Left cardiac atrium (tissue), 4 donors: Measurements from ENCODE around the gene KATNB1. TPM values are rescaled to one million over a fixed set of nuclear protein-coding genes. Genes with fewer than 3 reads are reported as not detected.
A peak's percentile ranks its signal among the peaks of the same experiment; 100 is the strongest.

Source experiments
- ATAC-seq, 2 donors: fragments of 200-7000 bp; cut with Tn5 transposase; one replicate each; pipeline ENCODE4 v1.9.1; 2020; ENCODE audit warnings: mild to moderate bottlenecking in 2 of 2, moderate library complexity in 2 of 2
- DNase-seq: peaks from one replicate; pipeline ENCODE4 v3.0.0-alpha.2; 2020
- intact Hi-C, 2 donors: fragments of 100-400 bp; cut with DNase I; formaldehyde crosslinking; loops; one replicate each; pipeline versions ENCODE4 v1.14.1 to v1.15.1; 2022 to 2023
- total RNA-seq, 2 donors: library from RNA; stranded (reverse); fragmentation: NEBNext Ultra II Directional; extraction: Animal tissue kit (Norgen Biotek cat#: 25700); gene quantifications; one replicate each; pipeline ENCODE4 v1.2.1, GENCODE V29; 2021
- donor health status: DM: no; HTN: yes; CAD: no.
- donor health status: DM: no; HTN: yes; CAD: no; lungs with severe emphysema.
- donor health status: DM: yes; HTN: yes; CAD: no.
- donor health status: Dilated cardiomyopathy.

Gene KATNB1
- total RNA-seq, 2 donors from 2014 or later: 11.2 to 11.7 TPM

GRCh38 chr16:57751539-57752202 lies 16.1 kb downstream of the KATNB1 start:
- DNase-seq (no peak), ATAC-seq (no peak)
- intact Hi-C loops: no loop called here

DNA sequence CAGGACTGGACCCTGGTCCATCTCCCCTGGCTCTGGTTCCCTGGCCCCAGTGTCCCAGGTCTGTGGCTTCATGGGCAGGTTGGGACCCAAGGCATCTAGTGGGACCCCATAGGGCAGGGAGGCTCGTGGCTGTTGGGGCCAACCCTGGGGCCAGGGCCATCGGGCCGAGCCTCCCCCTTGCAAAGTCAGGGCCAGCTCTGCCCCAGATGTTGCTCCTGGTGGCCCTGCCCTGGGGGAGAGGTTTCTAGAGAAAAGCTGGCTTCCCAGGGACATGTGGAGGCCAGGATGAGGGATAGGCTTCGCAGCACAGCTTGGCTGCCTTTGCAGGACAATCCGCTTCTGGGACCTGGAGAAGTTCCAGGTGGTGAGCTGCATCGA lies 16.6 kb downstream of the KATNB1 start:
- ATAC-seq: no peak
- intact Hi-C loops: no loop called here
- no peak for DNase-seq

GRCh38 chr16:57752581-57753447 lies 17.2 kb downstream of the KATNB1 start:
- DNase-seq (no peak), ATAC-seq (no peak)
- intact Hi-C loops: no loop called here

DNA sequence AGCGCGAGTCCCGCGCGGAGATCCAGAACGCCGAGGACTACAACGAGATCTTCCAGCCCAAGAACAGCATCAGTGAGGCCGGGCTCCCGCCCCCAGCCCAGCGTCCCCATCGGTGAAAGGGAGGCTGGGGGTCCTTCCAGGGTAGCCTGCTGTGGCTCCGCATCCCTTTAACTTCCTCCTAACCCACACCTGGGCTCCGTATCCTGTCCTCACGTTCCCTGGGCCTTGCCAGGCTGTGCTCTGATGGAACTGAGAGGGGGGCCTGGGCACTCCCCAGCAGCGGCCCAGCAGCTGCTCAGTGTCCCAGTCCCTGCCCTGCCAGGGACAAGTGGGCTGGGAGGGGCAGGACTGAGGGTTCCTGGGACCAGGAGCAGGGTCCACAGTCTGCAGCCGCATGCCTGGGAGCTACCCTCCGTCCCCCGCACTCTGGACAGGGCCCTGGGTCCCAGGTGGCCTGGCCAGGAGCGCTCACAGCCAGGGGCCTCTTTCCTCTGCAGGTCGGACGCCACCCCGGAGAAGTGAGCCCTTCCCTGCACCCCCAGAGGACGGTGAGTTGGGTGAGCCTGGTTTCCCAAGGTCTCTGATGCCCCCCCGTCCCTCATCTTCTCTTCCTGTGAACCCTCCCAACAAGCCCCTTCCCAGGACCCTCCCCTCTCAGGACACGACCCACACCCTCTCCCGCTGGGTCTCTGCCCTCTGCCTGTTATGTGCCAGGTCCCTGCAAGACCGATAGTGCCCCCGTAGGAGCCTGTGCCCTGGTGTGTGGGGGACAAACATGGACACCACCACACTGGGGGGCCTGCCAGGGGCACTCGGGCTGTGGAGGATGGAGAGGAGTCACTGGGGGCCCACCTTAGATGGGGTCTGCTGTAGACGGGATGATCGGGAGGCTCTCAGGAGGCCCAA lies 18.1 kb downstream of the KATNB1 start:
- intact Hi-C loops: no loop called here
- ATAC-seq (no peak), DNase-seq (no peak)

- ATAC-seq: no peak
- intact Hi-C loops: loop anchor here in 1 of 2 donors (5.0 kb wide), 1 partner anchor 248 kb away; the partner anchor contains the start of genes USB1 and ZNF319
- DNase-seq: peak; percentile 14
Measured at GRCh38 chr16:57754354-57755060, 18.9 kb downstream of the KATNB1 start.

DNA sequence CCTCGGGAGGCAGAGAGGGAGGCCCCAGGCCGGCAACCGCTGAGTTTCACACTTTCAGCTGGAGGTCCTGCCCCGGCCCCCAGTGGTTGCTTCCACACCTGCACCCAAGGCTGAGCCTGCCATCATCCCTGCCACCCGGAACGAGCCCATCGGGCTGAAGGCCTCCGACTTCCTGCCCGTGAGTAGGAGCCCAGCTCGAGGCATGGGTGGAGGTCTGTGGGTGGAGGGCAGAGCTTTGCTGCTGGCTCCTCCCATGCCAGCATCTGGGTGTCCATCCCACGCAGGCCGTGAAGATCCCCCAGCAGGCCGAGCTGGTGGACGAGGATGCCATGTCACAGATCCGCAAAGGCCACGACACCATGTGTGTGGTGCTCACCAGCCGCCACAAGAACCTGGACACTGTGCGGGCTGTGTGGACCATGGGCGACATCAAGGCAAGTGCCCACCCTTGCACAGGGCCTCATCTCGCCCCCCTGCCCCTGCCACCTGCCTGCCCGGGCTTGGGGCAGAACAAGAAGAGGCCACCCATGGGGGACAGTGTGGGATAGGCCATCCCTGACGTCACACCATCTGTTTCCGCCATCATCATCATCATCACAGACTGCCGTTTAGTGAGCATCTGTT lies 19.6 kb downstream of the KATNB1 start:
- no peak for ATAC-seq
- no peak for DNase-seq
- intact Hi-C loops: loop anchor here in 1 of 2 donors (5.0 kb wide), 1 partner anchor 247 kb away; the partner anchor contains the start of genes USB1 and ZNF319

DNA sequence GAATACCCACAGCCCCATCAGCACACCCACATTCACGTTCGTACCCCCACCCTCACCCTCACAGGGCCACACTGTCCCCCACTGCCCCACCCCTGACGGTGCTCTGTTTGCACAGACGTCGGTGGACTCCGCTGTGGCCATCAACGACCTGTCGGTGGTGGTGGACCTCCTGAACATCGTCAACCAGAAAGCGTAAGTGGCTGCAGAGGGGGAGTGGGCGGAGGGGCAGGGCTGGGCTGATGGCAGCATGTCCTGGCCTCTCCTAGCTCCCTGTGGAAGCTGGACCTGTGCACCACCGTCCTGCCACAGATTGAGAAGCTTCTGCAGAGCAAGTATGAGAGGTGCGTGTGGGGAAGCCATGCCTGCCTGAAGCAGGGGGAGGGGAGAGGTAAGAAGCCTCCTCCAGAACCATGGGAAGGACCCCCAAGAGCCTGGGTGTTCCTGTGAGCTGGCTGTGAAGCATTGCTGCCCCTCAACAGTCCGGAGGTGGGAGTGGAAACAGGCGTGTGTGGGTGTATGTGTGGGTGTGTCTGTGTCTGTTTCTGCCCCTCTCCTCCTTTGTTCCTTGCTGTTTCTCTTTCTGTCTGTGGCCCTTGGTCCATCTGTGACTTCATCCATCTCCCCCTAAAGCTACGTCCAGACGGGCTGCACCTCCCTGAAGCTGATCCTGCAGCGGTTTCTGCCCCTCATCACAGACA lies 20.3 kb downstream of the KATNB1 start:
- intact Hi-C loops: loop anchor here in 1 of 2 donors (5.0 kb wide), 1 partner anchor 246 kb away; the partner anchor contains the start of genes USB1 and ZNF319
- ATAC-seq: no peak
- no peak for DNase-seq

DNA sequence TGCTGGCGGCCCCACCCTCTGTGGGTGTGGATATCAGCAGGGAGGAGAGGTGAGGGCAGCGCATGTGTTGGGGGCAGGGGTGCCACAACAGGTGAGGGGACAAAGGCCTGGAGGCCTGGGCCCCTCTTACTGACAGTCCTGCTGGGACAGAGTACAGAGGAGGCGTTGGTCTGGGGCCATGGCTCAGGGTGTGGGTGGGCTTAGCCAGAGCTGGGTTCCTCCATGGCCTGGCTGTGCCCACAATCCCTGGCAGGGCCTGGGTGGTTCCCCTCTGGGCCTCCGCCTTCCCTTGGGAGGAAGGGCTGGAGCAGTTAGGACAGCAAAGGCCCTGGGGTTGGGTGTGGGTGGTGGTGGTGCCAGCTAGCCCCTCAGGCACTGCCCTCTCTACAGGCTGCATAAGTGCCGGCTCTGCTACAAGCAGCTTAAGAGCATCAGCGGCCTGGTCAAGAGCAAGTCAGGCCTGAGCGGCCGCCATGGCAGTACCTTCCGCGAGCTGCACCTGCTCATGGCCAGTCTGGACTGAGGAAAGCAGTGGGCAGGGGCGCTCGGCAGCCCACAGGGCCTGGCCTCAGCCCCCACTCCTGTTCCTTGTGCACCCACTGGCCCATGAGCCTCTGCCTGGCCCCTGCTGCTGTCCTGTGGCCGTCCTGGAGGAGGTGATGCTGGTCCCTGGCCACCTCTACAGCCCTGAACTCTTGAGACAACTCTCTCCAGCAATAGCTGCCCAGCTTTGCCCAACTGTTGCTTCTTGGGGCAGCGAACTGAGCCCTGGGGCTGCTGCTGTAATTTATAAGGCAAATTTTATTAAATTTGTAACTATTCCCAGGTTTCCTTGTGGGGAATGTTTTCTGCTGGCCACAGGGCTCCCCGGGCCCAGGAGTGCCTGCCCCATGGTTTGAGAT lies 21.1 kb downstream of the KATNB1 start:
- DNase-seq: no peak
- no peak for ATAC-seq
- intact Hi-C loops: loop anchor here in 1 of 2 donors (1.0 to 5.0 kb wide), 2 partner anchors 107 to 246 kb away; partner anchors contain the start of genes USB1 and ZNF319

- peak; percentile 86 to 94 for ATAC-seq
- peak; percentile 91 for DNase-seq
- intact Hi-C loops: loop anchor here in 1 of 2 donors (1.0 to 5.0 kb wide), 2 partner anchors 106 to 245 kb away; partner anchors contain the start of genes USB1 and ZNF319
Measured at GRCh38 chr16:57757326-57757786, 21.8 kb downstream of the KATNB1 start.

- intact Hi-C loops: loop anchor here (1.0 to 5.0 kb wide), 3 partner anchors 105 to 244 kb away; partner anchors contain the start of genes USB1 (in 1 of the 2) and ZNF319 (in 1 of the 2)
- ATAC-seq: no peak
- DNase-seq: no peak
Measured at GRCh38 chr16:57757883-57758282, 22.3 kb downstream of the KATNB1 start.

DNA sequence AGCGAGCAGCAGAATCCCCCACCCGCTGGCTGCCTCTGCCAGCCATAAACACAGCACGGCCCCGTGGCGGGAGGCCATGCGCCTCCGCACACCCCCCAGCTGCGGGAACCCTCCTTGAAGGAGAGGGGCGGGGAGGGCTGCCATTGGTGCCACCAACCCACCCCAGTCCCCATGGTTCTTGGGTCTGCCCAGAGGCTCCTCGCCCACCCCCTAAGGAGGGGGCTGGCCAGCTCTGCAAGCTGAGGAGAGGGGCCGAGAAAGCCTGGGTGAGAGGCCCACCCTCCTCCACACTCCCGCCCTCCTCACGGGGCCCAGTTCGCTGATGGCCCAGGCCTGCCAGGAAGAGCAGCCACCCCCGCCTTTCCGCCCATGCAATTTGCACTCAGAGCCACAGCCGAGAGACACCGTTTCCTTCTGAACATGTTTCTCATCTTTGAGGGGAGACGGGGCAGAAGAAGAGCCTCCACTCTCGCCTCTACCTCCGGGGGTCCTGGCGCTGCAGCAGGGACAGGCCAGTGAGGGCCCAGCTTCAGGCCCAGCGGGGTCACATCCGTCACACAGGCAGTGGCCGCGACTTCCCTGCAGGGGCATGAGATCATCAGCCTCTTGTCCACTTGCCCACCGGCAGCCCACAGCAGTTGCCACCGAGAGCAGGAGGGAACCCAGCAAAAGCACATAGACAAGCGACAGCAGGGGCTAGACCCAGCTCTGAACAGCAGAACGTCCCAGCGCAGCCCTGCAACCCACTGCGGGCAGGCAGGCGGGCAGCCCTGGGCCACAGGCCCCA lies 23.0 kb downstream of the KATNB1 start:
- ATAC-seq: no peak
- intact Hi-C loops: loop anchor here (2.0 to 5.0 kb wide), 2 partner anchors 106 to 244 kb away; partner anchors contain the start of genes USB1 (in 1 of the 2) and ZNF319 (in 1 of the 2)
- DNase-seq: no peak

GRCh38 chr16:57759131-57759530 lies 23.6 kb downstream of the KATNB1 start:
- intact Hi-C loops: loop anchor here (2.0 to 5.0 kb wide), 2 partner anchors 106 to 243 kb away; partner anchors contain the start of genes USB1 (in 1 of the 2) and ZNF319 (in 1 of the 2)
- DNase-seq: no peak
- ATAC-seq: no peak

GRCh38 chr16:57759541-57760356 lies 24.2 kb downstream of the KATNB1 start:
- DNase-seq (no peak), ATAC-seq (no peak)
- intact Hi-C loops: loop anchor here (2.0 to 5.0 kb wide), 3 partner anchors 38 to 243 kb away; partner anchors contain the start of genes USB1 (in 1 of the 2) and ZNF319 (in 1 of the 2)
